Activated naive CD8-positive, alpha-beta T cell treated with anti-CD3 and anti-CD28 coated beads, Interleukin-2, amount 50 U/mL, for 24 hours (primary cell): ENCODE results near the gene DHRS3.
A peak's percentile ranks its signal among the peaks of the same experiment; 100 is the strongest.

Source experiments
- ATAC-seq: fragments of 150-1000 bp; cut with Tn5 transposase; one replicate; pipeline ENCODE4 v1.10.0; 2021
- DNase-seq: peaks from one replicate; pipeline ENCODE4 v3.0.0; 2021
- H3K27ac Mint-ChIP-seq: one replicate; pipeline ENCODE4 v1.8.0; 2021; ENCODE audit warnings: mild to moderate bottlenecking, mixed read lengths
- H3K27me3 Mint-ChIP-seq: one replicate; pipeline ENCODE4 v1.8.0; 2021; ENCODE audit warnings: mixed read lengths
- H3K36me3 Mint-ChIP-seq: one replicate; pipeline ENCODE4 v1.8.0; 2021; ENCODE audit warnings: low read depth, mixed read lengths
- H3K4me1 Mint-ChIP-seq: one replicate; pipeline ENCODE4 v1.8.0; 2021; ENCODE audit warnings: mixed read lengths
- H3K4me3 Mint-ChIP-seq: one replicate; pipeline ENCODE4 v1.8.0; 2021; ENCODE audit warnings: mild to moderate bottlenecking, moderate library complexity, mixed read lengths
- H3K9me3 Mint-ChIP-seq: one replicate; pipeline ENCODE4 v1.8.0; 2021; ENCODE audit warnings: mixed read lengths

DHRS3 gene

DNA sequence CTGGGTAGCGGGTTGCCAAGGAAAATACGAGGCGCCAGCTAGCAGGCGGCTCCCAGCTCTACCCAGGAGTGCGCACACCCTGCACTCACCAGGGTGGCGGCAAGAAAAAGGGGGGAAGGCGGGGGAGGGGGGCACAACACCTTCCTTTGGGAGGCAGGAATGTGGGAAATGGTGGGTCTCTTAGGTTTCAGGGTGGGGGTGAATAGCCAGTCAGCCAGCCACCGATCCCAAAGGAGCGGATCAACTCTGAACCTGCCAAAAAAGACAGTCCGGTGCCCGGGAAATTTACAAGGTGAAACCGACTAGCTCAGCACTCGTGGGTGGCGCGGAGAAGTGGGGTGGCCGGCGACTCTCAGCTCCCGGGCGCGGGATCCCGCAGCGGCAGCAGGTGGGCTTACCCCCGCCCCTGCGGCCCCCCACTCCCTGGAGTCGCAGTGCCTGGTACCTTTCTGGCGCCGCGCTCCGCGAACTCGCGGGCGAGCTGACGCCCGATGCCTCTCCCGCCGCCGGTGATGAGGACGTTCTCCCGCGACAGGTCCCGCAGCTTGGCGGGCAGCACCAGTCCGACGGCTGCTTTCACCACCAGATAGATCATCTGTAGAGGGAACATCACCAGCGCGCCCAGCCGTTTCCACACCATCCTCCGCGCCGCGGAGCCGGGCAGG is 1.2 kb downstream of the DHRS3 start:
- H3K27ac Mint-ChIP-seq, result peak overlapping the region; percentile 98

DNA sequence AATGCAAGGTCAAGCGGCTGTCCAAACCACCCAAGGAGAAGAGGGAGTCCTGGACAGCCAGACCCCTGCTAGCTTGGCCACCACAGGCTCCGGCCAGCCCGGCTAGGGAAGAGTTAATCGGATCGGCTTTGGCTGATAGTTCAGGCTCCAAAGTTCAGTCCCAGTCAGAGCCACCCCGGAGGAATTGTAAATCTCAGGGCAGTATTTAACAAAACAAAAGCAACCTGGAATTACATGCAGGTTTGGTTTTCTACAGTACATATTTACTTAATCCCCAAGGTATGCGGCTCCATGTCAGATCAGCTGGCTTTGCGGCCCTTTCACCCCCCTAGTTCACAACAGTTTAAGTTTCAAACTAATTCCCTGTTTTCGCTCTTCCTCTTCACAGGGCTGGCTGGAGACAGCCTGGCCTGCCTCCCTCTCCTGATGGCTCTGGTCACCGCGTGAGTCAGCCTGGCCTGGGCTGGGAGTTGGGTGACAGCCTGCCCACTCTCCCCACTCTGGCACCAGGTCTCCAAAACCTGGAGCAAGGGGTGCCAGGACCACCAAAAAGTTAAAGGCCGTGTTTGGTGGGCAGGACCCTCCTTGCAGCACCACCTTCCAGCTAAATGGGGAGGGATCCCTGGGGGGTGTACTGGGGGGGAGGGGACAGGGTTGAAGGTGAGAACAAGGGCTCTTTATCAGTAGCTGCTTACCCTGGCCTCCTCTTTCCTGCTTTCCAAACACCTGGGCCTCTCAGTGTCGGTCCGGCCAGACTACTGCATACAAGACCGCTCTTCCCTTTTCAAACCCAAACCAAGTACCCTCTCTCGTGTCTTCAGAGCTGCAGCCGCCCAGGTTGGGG is 1.9 kb downstream of the DHRS3 start:
- Mint-ChIP-seq H3K9me3 (no peaks in the 10 kb centered on the region), H3K27me3 (peaks cover 1% of the 10 kb centered on the region), H3K27ac (peak overlapping the region; percentile 85), H3K4me1 (peaks cover 74% of the 10 kb centered on the region), H3K4me3 (peak overlapping the region; percentile 96), H3K36me3 (peaks cover 53% of the 10 kb centered on the region)
- ATAC-seq (no peak), DNase-seq (no peak)

More for the DNA sequence above, 1.2 kb downstream of the DHRS3 start:
- peak; percentile 44 for DNase-seq
- Mint-ChIP-seq H3K27me3 (peaks cover 1% of the 10 kb centered on the region), H3K4me1 (peaks cover 77% of the 10 kb centered on the region), H3K9me3 (no peaks in the 10 kb centered on the region), H3K36me3 (peaks cover 48% of the 10 kb centered on the region), H3K4me3 (peak overlapping the region; percentile 96)
- ATAC-seq, result no peak

DNA sequence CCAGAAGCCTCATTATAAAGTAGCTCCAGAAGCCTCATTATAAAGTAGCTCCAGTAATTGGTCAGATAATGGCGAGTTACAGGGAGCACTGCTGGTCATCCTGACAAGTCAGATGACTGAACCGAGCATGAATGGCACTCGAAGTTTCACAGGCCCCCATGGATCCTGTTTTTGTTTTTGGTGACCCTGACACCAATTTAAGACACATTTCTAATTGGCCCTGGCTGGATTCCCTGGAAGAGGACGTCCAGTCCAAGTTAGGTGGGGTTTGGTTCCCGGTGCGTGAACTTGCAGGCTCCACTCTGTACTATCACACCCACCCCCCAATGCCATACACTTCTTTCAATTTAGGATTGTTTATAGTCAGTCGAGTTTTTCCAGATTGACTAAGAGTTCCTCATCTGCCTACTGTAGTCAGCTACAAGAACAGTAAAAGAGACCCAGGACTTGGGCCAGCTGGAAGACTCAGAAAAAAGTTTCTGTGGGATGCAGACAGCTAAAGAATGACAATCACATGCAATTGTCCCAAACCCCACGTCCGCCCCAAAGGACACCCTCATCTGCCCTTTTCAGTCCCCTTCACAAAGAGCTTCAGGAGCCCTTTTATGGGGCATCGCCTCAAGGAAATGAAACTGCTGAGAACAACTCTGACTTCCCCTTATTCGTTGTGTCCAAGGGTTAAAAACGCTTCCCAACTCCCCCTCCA is 2.7 kb downstream of the DHRS3 start:
- Mint-ChIP-seq H3K4me1 (peaks cover 74% of the 10 kb centered on the region), H3K4me3 (peak overlapping the region; percentile 96), H3K27ac (peak overlapping the region; percentile 85), H3K9me3 (no peaks in the 10 kb centered on the region), H3K27me3 (peaks cover 1% of the 10 kb centered on the region), H3K36me3 (peaks cover 61% of the 10 kb centered on the region)
- ATAC-seq (no peak), DNase-seq (no peak)

DNA sequence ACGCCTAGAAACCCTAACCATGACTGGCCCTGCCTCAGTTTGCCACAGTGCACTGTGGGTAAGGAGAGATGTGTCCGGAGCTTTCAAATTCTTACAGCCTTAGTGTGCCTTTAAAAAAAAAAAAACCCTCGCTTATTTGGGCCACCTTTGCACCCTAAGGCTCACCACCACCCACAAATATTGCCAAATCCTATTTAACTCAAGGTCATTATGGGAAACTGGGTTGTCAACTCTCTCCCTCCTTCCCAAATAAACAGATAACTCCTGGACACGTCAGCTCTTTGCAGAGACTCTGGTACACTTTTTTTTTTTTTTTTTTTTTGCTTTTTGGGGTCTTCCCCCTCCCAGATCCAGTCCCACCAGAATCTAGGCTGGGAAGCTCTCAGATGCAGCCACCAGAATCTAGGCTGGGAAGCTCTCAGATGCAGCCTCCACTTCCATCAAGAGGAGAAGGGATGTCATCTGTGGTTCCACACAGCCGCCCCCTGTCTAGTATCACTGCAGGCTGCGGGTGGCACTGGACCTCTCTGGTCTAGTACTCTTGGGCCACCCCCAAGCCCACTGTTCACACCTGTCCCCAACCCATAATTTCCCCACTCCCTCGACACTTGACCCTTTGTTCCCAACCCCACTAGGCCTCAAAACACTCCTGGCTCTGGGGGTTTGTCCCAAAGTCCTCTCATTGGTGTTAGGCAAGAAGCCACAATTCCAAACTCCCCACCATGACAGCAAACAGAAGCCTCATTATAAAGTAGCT is 3.4 kb downstream of the DHRS3 start:
- H3K36me3 Mint-ChIP-seq, result peaks cover 65% of the 10 kb centered on the region
- peak overlapping the region; percentile 96 for H3K4me3 Mint-ChIP-seq
- H3K27me3 Mint-ChIP-seq, result peaks cover 1% of the 10 kb centered on the region
- no peaks in the 10 kb centered on the region for H3K9me3 Mint-ChIP-seq
- H3K4me1 Mint-ChIP-seq, result peaks cover 72% of the 10 kb centered on the region
- peak overlapping the region; percentile 75 for H3K27ac Mint-ChIP-seq
- no peak for DNase-seq
- no peak for ATAC-seq

DNA sequence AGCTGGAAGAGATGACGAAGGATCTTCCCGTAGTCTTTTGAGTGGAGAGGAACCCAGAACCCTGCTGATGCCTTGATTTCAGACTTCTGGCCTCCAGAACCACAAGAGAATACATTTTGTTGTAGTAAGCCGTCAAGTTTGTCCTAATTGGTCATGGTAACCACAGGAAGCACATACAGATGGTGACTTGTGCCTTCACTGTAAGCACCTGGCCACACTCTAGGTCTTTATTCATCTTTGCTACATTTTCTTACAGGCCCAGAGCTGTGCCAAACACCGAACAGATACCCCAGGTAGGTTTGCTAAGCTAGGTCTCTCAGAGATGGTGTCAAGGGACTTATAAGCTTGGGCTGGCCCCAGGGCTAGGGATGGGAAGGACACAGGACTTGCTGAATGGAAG is 4.8 kb downstream of the DHRS3 start:
- peak overlapping the region; percentile 96 for H3K4me3 Mint-ChIP-seq
- DNase-seq (no peak), ATAC-seq (no peak)
- peaks cover 79% of the 10 kb centered on the region for H3K36me3 Mint-ChIP-seq
- H3K4me1 Mint-ChIP-seq, result peaks cover 71% of the 10 kb centered on the region
- no peak overlapping the region for H3K27ac Mint-ChIP-seq
- H3K27me3 Mint-ChIP-seq, result peaks cover 1% of the 10 kb centered on the region
- no peaks in the 10 kb centered on the region for H3K9me3 Mint-ChIP-seq

DNA sequence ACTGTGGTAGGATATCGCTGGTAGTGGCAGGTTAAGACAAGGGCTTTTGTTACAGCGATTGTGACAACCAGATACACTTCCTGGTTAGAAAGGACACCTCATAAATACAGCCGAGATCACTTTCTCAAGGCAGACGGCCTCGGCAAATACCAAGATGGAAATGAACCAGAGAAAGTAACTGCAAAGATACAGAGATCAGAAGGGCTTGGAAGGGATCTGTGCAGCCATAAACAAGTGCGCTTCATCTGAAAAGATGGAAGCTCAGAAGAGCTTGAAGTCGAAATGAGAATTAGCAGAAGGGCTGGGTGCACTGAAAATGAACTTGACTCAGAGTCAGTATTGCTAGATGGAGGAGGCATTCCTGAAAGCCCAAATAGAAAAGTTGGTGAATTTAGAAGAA is 7.1 kb downstream of the DHRS3 start:
- ATAC-seq (no peak), DNase-seq (no peak)
- no peak overlapping the region for H3K27ac Mint-ChIP-seq
- H3K4me1 Mint-ChIP-seq, result peaks cover 66% of the 10 kb centered on the region
- H3K27me3 Mint-ChIP-seq, result no peaks in the 10 kb centered on the region
- peaks cover 89% of the 10 kb centered on the region for H3K36me3 Mint-ChIP-seq
- no peaks in the 10 kb centered on the region for H3K9me3 Mint-ChIP-seq
- no peak overlapping the region for H3K4me3 Mint-ChIP-seq

DNA sequence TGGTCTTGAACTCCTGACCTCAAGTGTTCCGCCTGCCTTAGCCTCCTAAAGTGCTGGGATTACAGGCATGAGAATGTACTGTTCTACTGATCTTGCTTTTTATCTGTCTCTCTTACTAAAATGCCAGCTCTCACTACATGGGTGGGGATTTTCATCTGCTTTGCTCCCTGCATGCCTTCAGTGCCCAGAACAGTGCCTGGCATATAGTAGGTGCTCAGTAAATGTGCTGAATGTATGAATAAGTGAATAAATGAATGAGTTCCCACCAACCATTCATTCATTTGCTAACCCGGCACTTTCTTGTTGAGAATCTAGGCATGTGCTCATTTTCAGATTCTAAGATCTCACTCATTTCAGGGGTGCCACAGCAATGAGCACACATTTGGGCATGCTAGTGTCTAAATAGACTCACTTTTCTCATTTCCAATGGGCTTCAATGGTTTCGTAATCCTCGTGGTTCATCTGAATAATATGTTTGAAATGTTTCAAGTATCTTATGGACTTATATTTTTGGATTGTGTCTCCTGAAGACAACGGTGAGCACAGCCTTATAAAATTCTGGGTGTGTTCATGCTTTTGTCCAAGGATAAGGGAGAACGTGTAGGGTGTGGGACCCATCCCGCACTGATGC is 7.6 kb downstream of the DHRS3 start:
- DNase-seq, result no peak
- H3K9me3 Mint-ChIP-seq, result no peaks in the 10 kb centered on the region
- H3K4me3 Mint-ChIP-seq, result no peak overlapping the region
- H3K27me3 Mint-ChIP-seq, result no peaks in the 10 kb centered on the region
- peaks cover 86% of the 10 kb centered on the region for H3K36me3 Mint-ChIP-seq
- ATAC-seq, result no peak
- H3K27ac Mint-ChIP-seq, result no peak overlapping the region
- H3K4me1 Mint-ChIP-seq, result peaks cover 63% of the 10 kb centered on the region

DNA sequence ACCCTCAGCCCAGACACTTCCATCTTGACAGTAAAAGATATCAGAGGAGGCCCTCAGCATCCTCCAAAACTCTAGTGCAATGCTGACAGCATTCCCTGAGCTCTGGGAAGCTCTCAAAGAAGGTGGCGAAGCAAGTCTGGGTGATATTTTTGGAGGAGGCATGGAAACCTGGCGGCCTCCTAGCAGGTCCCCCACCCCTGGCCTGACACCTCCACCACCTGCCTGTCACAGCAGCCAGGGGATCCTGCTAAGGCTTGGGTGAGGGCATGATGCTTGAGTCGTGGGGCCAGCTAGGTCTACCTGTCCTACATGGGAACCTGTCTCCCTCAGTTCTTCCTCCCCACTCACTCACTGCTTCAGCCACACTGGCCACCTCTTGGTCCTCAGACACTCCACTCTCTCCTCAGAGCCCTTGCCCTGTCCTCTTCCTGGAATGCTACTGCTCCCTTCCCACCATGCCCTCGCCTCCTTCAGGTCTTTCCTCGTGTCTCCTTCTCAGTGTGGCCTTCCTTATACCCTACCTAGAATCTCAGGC is 8.5 kb downstream of the DHRS3 start:
- DNase-seq (no peak), ATAC-seq (no peak)
- peak overlapping the region; percentile 26 for H3K27ac Mint-ChIP-seq
- H3K27me3 Mint-ChIP-seq, result no peaks in the 10 kb centered on the region
- peaks cover 80% of the 10 kb centered on the region for H3K36me3 Mint-ChIP-seq
- peaks cover 63% of the 10 kb centered on the region for H3K4me1 Mint-ChIP-seq
- H3K9me3 Mint-ChIP-seq, result no peaks in the 10 kb centered on the region
- no peak overlapping the region for H3K4me3 Mint-ChIP-seq

DNA sequence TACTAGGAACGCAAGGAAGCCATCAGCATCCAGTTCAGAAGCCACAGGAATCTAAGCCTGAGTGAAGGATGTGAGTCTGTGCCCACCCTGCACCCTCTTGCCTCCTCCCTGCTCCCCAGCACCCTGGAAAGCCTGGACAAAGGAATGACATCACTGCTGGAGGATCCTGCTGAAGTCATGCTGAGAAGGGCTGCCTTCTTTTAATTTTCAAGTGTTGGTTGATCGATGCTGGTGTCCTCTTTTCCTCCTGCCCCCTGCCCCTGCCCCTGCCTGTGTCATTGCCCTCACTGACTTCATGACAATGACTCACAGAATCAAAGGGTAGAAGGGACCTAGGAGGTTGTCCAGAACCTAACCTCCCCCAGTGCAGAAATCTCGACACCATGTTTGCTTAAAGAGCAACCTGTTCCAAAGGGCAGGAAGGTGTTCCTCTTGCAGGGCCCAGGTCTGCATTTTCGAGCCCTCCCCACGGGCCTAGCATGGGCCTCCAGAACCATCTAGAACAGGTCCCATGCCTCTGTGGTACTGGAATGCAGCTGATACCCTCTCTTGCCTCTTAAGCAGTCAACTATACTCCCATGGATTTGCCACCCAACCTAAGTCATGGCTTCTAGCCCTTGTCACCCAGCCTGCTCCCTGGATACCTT is 9.6 kb downstream of the DHRS3 start:
- H3K4me3 Mint-ChIP-seq, result no peak overlapping the region
- H3K27ac Mint-ChIP-seq, result peak overlapping the region; percentile 26
- peaks cover 77% of the 10 kb centered on the region for H3K36me3 Mint-ChIP-seq
- ATAC-seq, result no peak
- no peaks in the 10 kb centered on the region for H3K9me3 Mint-ChIP-seq
- H3K4me1 Mint-ChIP-seq, result peaks cover 65% of the 10 kb centered on the region
- no peak for DNase-seq
- no peaks in the 10 kb centered on the region for H3K27me3 Mint-ChIP-seq

DNA sequence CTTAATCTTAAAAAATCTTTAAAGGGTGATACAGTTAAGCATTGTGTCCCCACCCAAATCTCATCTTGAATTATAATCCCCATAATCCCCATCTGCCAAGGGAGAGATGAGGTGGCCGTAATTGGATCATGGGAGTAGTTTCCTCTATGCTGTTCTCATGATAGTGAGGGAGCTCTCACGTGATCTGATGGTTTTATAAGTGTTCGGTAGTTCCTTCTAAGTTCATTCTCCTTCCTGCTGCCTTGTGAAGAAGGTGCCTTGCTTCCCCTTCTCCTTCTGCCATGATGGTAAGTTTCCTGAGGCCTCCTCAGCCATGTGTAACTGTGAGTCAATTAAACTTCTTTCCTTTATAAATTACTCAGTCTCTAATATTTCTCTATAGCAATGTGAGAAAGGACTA is 10.7 kb downstream of the DHRS3 start:
- ATAC-seq (no peak), DNase-seq (no peak)
- H3K9me3 Mint-ChIP-seq, result no peaks in the 10 kb centered on the region
- peaks cover 65% of the 10 kb centered on the region for H3K36me3 Mint-ChIP-seq
- no peak overlapping the region for H3K4me3 Mint-ChIP-seq
- no peak overlapping the region for H3K27ac Mint-ChIP-seq
- no peaks in the 10 kb centered on the region for H3K27me3 Mint-ChIP-seq
- peaks cover 66% of the 10 kb centered on the region for H3K4me1 Mint-ChIP-seq

DNA sequence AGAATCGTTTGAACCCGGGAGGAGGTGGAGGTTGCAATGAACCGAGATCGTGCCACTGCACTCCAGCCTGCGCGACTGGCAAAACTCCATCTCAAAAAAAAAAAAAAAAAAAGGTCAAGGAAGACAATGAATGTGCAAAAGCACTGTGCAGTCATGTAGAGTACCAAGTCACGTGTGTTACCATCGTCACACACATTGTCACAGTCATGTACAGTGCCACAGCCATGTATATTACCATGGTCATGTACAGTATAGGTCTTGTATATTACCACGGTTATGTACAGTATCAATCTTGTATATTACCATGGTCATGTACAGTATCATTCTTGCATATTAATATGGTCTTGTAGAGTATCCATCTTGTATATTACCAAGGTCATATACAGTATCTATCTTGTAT is 13.0 kb downstream of the DHRS3 start:
- H3K4me1 Mint-ChIP-seq, result peaks cover 66% of the 10 kb centered on the region
- no peaks in the 10 kb centered on the region for H3K27me3 Mint-ChIP-seq
- H3K9me3 Mint-ChIP-seq, result no peaks in the 10 kb centered on the region

DNA sequence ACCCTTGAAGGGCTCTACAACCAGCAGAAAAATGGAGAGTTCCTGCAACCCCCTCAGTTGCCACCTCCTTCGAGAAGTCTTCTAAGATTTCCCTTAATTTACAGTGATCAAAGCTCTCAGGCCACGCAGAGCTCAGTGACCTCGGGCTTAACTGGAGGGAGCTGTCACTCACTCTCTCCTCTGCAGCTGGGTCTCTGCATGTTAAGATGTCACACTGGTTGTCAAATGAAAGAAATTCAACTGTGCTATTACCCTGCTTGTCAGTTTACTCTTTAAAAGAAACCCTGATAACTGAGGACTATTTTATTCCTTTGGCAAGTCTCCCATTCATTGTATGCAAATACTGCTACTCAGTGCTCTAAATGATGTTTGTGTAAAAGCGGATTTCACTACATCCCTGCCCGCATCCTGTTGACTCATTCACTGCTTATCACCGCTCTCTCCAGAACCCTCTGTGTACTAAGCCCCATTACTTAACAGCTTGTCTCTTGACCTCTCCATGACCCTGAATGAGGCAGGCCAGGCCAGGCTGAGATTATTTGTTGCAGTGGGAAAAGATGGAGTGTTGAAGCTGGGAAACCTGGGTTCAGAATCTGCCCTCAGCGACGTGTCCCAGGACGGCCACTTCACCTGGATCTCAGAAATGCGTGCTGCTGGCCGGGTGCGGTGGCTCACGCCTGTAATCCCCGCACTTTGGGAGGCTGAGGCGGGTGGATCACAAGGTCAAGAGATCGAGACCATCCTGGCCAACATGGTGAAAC is 13.7 kb downstream of the DHRS3 start:
- Mint-ChIP-seq H3K27me3 (no peaks in the 10 kb centered on the region), H3K4me3 (peak overlapping the region; percentile 47), H3K4me1 (peaks cover 68% of the 10 kb centered on the region), H3K9me3 (no peaks in the 10 kb centered on the region), H3K36me3 (peaks cover 60% of the 10 kb centered on the region), H3K27ac (peak overlapping the region; percentile 79)
- DNase-seq, result peak; percentile 64
- ATAC-seq, result peak; percentile 96

More for the DNA sequence above, 13.0 kb downstream of the DHRS3 start:
- no peak overlapping the region for H3K27ac Mint-ChIP-seq
- DNase-seq, result no peak
- peaks cover 60% of the 10 kb centered on the region for H3K36me3 Mint-ChIP-seq
- H3K4me3 Mint-ChIP-seq, result no peak overlapping the region
- ATAC-seq, result no peak

DNA sequence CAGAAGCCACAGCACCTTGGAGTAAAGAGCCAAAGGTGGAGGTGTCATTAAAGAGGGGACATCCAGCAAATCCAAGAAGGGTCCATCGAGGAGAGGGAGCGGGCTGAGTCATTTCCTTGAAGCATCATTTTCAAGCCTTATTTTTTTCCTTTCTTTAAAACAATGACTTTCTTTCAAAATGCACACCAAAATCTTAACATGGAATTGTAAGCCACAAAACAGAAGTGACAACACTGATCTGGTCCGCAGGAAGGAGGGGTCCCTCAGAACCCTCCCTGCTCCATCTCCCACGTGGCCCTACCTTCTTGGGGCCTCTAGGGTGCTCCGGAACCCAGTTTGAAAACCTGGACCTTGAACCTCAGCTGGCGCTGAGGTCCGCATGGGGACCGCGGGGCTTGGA is 14.8 kb downstream of the DHRS3 start:
- H3K27ac Mint-ChIP-seq, result no peak overlapping the region
- H3K27me3 Mint-ChIP-seq, result no peaks in the 10 kb centered on the region
- H3K9me3 Mint-ChIP-seq, result no peaks in the 10 kb centered on the region
- H3K4me1 Mint-ChIP-seq, result peaks cover 63% of the 10 kb centered on the region
- no peak overlapping the region for H3K4me3 Mint-ChIP-seq
- ATAC-seq (no peak), DNase-seq (no peak)
- peaks cover 50% of the 10 kb centered on the region for H3K36me3 Mint-ChIP-seq
